Mammary epithelial cell (primary cell): ENCODE measurements around the gene MGAT4A.

Experiments used
- EZH2 ChIP-seq: IDR thresholded peaks from 2 replicates; pipeline ENCODE4 v1.6.1; 2012; ENCODE audit warnings: low read length, inconsistent platforms, borderline replicate concordance
- TF ChIP-seq, protein P1 (sequence below), 2 donors: IDR thresholded peaks in 1 of 2; conservative IDR thresholded peaks in 1 of 2; 2 replicates each; pipeline ENCODE4 v1.5.1; 2011 to 2012; ENCODE audit warnings: inconsistent platforms in 2 of 2, low read length in 2 of 2, mild to moderate bottlenecking in 2 of 2, control low read depth in 1 of 2, low read depth in 1 of 2; ENCODE audit not compliant: insufficient read depth in 1 of 2; ENCODE audit errors: extremely low read depth in 1 of 2

DNA sequence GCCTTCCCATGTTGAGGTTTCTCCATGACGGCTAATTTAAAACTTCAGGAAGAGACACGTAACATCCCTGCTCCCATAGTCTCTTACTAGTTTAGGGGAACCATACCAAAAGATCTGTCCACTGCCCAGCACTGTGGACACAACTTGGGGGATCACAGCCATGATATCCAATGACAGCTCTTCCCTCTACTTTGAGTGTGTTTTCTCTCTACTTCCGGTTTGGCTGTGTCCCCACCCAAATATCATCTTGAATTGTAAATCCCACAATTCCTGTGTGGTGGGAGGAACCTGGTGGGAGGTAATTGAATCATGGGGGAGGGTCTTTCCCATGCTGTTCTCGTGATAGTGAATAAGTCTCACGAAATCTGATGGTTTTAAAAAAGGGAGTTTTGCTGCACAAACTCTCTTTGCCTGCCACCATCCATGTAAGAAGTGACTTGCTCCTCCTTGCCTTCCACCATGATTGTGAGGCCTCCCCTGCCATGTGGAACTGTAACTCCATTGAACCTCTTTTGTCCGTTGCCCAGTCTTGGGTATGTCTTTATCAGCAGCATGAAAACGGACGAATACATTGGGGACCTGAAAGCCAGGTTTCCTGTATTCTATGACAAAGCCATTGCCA, 1.6 kb upstream of the MGAT4A start:
- TF ChIP-seq, protein P1, sequence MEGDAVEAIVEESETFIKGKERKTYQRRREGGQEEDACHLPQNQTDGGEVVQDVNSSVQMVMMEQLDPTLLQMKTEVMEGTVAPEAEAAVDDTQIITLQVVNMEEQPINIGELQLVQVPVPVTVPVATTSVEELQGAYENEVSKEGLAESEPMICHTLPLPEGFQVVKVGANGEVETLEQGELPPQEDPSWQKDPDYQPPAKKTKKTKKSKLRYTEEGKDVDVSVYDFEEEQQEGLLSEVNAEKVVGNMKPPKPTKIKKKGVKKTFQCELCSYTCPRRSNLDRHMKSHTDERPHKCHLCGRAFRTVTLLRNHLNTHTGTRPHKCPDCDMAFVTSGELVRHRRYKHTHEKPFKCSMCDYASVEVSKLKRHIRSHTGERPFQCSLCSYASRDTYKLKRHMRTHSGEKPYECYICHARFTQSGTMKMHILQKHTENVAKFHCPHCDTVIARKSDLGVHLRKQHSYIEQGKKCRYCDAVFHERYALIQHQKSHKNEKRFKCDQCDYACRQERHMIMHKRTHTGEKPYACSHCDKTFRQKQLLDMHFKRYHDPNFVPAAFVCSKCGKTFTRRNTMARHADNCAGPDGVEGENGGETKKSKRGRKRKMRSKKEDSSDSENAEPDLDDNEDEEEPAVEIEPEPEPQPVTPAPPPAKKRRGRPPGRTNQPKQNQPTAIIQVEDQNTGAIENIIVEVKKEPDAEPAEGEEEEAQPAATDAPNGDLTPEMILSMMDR (conservative IDR thresholded peaks at IDR 0.05 in 1 of 2, IDR thresholded peaks at IDR 0.05 in 1 of 2; ENCODE audit: extremely low read depth in 1 of 2, insufficient read depth in 1 of 2, low read depth in 1 of 2, low read length in 2 of 2), result no peak
- no peak for TF ChIP-seq EZH2
